GM18867 (cell line): ENCODE data around the gene INAFM2.

Source experiments
- ATAC-seq: cut with Tn5 transposase; IDR thresholded peaks from one replicate; pipeline ENCODE4 v1.9.1; 2021; ENCODE audit warnings: mild to moderate bottlenecking, moderate library complexity; ENCODE audit not compliant: unreplicated experiment

The INAFM2 gene

GRCh38 chr15:40287505-40287904 lies 36.0 kb upstream of the INAFM2 start:
- ATAC-seq = no peak

GRCh38 chr15:40287968-40288367 lies 35.5 kb upstream of the INAFM2 start:
- ATAC-seq = no peak

GRCh38 chr15:40289140-40289775 lies 34.2 kb upstream of the INAFM2 start:
- ATAC-seq = no peak

- no peak for ATAC-seq
These were observed 33.0 kb upstream of the INAFM2 start for GRCh38 chr15:40290545-40290917.

DNA sequence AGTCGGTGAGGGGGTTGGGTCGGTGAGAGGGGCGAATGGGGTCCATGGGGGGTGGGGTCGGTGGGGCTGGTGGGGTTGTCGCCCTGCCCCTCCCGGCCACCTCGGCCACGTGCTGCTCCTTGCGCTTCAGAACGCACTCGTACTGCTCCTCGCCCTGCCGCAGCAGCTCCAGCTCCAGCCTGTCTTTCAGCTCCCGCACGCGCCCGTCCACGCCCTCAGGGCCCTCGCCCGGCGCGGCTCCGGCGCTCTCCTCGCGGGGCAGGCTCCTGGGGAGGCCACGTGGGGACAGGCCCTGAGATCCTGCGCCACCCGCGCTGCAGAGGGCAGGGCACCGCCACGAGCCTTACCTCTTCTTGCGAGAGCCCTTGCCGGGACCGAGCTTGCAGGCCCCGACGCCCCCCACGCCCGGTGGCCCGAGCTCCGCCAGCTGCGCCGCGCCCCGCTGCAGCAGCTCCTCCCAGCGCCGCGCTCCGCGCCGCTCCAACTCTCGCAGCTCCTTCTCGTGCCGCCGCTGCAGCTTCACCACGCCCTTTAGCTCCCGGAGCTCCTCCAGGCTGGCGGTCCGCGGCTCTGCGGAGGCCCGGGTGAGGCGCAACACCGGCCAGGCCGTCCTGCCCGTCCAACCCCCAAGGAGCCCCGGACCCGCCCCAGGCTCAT lies 32.4 kb upstream of the INAFM2 start:
- ATAC-seq = no peak

DNA sequence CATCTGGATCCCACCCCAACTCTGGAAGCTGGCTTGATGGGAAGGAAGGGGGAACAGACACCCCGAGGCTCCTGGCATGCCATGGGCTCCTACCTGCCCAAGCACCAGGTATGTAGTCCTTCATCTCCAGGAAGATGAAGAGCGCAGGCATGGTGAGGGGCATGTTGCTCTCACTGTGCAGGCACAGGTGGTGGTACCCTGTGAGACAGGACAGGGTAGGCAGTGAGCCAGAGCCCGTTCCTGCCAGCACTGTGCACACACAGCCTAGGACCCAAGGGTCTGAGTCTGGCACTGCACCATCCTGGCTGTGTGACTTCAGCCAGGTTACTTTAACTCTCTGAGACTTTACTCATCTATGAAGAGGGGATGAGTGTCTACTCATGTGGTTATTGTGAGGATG lies 31.2 kb upstream of the INAFM2 start:
- ATAC-seq = no peak

DNA sequence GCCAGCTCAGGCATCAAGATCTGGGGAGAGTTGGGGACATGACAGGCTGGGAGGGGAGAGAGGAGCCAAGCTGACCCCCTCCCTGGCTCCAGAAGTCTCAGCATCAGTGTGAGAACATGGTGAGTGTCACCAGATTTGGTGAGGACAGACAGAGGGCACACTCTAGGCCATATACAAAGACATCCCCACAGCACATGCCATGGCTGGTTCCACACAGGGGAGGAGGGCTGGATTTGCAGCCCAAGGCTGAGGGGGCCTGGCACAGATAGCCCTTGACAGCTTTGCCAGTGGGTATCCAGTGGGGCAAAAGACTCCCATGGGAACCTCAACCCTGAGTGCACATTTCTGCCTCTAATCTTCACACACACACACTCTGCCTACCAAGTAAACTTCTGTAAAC lies 30.5 kb upstream of the INAFM2 start:
- no peak for ATAC-seq

DNA sequence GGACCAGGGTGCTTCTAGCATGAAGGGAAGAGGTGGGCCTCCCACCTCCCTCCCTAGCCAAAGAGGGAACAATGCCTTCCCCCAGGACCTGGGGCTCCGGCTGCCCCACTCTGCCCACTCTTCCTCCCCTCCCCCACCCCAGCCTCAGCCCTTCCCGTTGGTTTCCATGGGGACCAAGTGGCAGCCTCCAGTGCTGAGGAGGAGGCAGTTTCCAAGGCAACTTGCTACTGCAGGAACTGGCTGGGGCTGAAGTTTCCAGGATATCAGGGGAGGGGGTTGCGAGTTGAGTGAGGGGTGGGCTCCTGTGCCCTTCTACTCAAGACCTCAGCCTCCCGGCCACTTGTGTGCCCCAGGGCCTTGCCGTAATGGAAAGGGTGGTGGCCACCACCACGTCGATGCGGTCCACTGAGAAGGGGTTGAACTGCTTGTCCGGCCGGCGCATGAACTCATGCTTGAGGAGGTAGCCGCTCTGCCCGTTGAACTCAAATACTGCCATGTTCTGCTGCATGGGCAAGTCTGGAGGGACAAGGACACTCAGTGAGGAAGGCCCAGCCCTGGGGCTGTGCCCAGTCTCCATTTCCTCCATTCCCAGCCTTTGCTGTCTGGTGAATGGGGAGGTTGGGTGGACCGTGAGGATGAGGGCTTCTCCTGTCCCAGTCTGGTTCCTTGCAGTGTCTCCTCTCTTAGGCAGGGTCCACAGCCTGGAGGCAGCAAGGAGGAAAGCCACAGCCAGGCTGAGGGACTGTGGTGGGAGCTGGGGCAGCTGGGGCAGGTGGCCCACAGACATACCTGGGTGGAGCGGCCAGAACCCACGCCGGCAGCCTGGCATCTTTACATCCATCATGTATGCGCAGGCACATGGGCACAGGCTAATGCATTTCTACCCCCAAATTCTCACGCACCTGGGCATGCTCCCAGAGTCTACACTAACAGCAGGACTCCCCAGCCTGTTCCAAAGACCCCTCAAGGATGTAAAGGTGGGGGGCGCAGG lies 29.3 kb upstream of the INAFM2 start:
- no peak for ATAC-seq

DNA sequence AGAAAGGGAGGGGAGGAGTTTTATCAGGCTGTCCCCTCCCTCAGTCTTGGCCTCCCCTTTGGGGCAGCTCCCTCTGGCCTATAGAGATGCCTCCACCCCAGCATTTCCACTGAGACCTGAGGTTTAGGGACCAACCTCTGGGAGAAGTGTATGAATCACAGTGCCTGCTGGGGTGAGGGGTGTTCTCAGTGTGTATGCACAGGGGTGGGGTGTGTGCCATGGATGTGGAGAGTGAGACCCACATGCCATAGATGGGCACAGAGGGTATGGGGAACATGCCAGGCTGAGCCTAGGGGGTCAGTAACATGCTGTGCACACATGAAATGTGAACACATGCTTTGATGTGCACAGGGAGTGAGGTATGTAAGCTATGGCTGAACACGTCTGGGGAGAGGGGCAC lies 28.2 kb upstream of the INAFM2 start:
- no peak for ATAC-seq

DNA sequence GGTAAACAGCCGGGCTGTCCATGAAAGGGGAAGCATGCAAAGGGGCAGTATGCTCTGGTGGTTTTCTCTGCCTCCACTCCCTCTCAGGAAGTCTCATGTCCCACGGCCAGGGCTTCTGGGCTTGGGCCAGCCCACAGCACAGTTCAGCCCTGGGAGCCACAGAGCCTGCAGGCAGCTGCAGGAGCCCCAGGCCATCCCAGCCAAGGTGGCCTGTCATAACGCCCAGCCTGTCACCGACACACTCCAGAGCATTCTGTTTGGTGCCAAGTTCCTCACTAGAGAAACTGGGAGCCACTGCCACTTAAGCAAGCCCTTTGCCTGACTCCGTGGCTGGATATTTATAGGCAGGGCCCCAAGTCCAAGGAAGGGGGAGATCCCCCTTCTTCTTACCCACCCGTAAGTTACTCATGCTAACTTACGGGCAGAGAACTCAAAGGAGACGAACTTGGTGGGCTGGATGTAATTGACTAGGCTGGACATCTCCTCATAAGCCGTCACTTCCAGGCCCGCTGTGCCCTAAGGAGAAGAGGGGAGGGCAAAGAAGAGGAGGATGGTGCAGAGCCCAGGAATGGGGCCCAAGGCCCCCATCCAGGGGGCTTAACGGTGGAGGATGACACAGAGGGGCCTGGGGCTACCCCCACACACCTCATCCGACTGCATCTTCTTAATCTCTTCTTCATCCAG lies 27.5 kb upstream of the INAFM2 start:
- ATAC-seq = no peak

- ATAC-seq = no peak
These were observed 26.8 kb upstream of the INAFM2 start for GRCh38 chr15:40296561-40297230.

GRCh38 chr15:40297356-40297755 lies 26.1 kb upstream of the INAFM2 start:
- no peak for ATAC-seq

DNA sequence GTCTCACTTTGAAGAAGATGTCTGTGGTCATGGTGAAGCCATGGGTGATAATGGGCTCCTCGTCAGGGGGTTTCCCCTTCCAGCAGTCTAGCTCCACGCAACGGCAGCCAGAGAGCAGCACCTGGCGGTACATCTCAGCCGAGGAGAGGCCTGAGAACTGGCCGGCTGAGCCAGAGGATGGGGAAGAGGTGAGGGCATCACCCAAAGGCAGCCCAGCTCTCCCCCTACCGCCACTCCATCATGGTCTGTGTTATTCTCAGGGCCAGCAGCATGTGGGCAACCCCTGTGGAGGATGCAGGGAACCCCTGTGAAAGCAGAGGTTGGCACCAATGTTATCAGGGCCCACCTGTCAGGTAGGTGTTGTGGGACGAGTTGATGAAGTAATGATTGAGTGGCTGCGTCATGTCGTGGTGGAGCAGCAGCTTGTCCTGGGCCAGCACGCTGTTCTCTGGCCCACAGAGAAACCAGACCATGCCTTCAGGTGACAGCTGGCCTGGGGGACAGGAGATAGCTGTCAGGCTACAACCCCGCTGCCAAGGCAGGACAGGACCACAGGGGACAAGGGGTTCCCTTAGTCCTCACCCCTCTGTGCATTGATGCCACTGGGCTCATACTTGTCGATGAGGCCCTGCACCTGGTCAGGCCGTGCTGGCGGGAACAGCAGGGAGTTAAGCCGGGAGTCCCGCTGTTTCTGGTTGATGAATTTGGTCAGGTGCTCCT lies 25.1 kb upstream of the INAFM2 start:
- no peak for ATAC-seq

- no peak for ATAC-seq
These were observed 23.1 kb upstream of the INAFM2 start for GRCh38 chr15:40300367-40300766.

GRCh38 chr15:40300771-40301170 lies 22.7 kb upstream of the INAFM2 start:
- no peak for ATAC-seq

- ATAC-seq = no peak
These were observed 21.9 kb upstream of the INAFM2 start for GRCh38 chr15:40301467-40302179.

- no peak for ATAC-seq
These were observed 21.1 kb upstream of the INAFM2 start for GRCh38 chr15:40302288-40302886.

- ATAC-seq = no peak
These were observed 20.5 kb upstream of the INAFM2 start for GRCh38 chr15:40302981-40303380.

DNA sequence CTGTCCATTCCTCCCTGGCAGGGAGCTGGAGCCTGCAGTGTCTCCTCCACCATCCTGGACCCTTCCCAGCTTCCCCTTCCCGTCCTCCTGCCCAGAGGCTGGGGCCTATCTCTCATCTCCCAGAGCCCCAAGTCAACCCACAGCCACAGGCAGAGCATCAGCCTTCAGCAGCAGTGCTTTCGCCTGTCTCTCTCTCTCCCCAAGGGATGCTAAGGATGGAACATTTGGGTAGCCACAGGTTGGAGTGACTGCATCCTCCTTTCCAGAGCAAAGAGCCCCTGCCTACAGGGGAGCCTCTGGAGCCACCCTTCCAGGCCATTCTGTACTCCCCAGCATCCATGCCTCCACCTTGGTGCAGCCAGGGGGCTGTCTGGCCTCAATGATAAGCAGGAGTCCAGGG lies 19.9 kb upstream of the INAFM2 start:
- ATAC-seq = no peak
